KOPT-K1 (cell line): ENCODE results near the gene ZDHHC1.

Source experiments
- H3K27ac ChIP-seq: fragments of 200-600 bp; sonication (generic); 2 replicates; pipeline ENCODE4 v1.5.1; 2016; ENCODE audit warnings: antibody characterized with exemption, mild to moderate bottlenecking, low read depth, low read length; ENCODE audit not compliant: poor library complexity, severe bottlenecking
- H3K36me3 ChIP-seq: fragments of 200-600 bp; sonication (generic); 2 replicates; pipeline ENCODE4 v1.5.1; 2017; ENCODE audit warnings: antibody characterized with exemption, mild to moderate bottlenecking, low read length, moderate library complexity; ENCODE audit not compliant: insufficient read depth
- H3K9me3 ChIP-seq: fragments of 200-600 bp; sonication (generic); 2 replicates; pipeline ENCODE4 v1.5.1; 2017; ENCODE audit warnings: antibody characterized with exemption, low read length, mild to moderate bottlenecking; ENCODE audit not compliant: insufficient read depth, poor library complexity, severe bottlenecking

ZDHHC1 gene

GRCh38 chr16:67413978-67414911, 2.0 kb downstream of the ZDHHC1 start:
- Histone ChIP-seq H3K27ac (no peak overlapping the region), H3K9me3 (no peaks in the 10 kb centered on the region), H3K36me3 (no peaks in the 10 kb centered on the region)

GRCh38 chr16:67412294-67412693, 4.0 kb downstream of the ZDHHC1 start:
- H3K27ac ChIP-seq, result no peak overlapping the region
- no peaks in the 10 kb centered on the region for H3K9me3 ChIP-seq
- no peaks in the 10 kb centered on the region for H3K36me3 ChIP-seq

DNA sequence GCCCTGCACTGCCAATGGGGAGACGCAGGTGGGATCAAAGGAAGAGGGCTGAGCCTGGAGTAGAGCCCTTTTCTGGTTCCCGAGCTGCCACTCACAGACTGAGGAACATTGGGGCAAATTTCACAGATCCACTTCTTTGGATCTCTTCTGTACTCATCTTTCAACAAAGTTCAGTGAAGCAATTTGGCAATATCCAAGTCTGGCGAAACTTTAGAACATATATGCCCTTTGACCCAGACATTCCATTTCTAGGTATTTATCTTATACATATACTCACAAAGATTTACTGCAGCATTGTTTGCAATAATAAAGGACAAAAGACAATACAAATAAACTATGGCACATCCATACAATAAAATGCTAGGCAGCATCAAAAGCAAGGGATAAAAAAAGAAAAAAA, 4.9 kb downstream of the ZDHHC1 start:
- H3K36me3 ChIP-seq, result no peaks in the 10 kb centered on the region
- H3K9me3 ChIP-seq, result no peaks in the 10 kb centered on the region
- H3K27ac ChIP-seq, result no peak overlapping the region

GRCh38 chr16:67409631-67410030, 6.6 kb downstream of the ZDHHC1 start:
- H3K9me3 ChIP-seq, result no peaks in the 10 kb centered on the region
- no peak overlapping the region for H3K27ac ChIP-seq
- no peaks in the 10 kb centered on the region for H3K36me3 ChIP-seq

GRCh38 chr16:67407788-67408452, 8.4 kb downstream of the ZDHHC1 start:
- Histone ChIP-seq H3K36me3 (no peaks in the 10 kb centered on the region), H3K9me3 (no peaks in the 10 kb centered on the region), H3K27ac (no peak overlapping the region)

GRCh38 chr16:67407176-67407787, 9.0 kb downstream of the ZDHHC1 start:
- H3K36me3 ChIP-seq, result no peaks in the 10 kb centered on the region
- H3K9me3 ChIP-seq, result no peaks in the 10 kb centered on the region
- no peak overlapping the region for H3K27ac ChIP-seq

GRCh38 chr16:67406111-67406971, 9.9 kb downstream of the ZDHHC1 start:
- no peaks in the 10 kb centered on the region for H3K9me3 ChIP-seq
- H3K36me3 ChIP-seq, result no peaks in the 10 kb centered on the region
- no peak overlapping the region for H3K27ac ChIP-seq

DNA sequence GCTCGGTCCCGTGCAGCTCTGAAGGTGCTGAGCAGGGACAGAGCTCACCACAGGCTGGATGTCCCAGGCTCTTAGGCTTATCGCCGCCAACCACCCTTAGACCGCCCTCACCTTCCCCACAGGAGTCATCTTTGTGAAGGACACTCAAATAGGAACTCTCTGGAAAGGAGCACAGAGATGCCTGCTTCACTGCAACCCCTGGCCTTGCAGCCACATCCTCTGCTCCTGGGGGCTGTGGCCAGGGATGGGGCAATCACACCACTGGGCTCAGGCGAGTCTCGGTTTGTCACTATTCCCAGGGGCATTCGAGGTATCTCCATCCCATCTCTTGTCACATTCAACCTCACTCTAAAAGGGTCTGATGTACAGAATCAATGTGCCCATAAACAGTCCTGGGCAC, 10.9 kb downstream of the ZDHHC1 start:
- no peak overlapping the region for H3K27ac ChIP-seq
- H3K9me3 ChIP-seq, result no peaks in the 10 kb centered on the region
- H3K36me3 ChIP-seq, result no peaks in the 10 kb centered on the region

GRCh38 chr16:67404740-67405226, 11.5 kb downstream of the ZDHHC1 start:
- H3K27ac ChIP-seq, result no peak overlapping the region
- H3K9me3 ChIP-seq, result no peaks in the 10 kb centered on the region
- H3K36me3 ChIP-seq, result no peaks in the 10 kb centered on the region

DNA sequence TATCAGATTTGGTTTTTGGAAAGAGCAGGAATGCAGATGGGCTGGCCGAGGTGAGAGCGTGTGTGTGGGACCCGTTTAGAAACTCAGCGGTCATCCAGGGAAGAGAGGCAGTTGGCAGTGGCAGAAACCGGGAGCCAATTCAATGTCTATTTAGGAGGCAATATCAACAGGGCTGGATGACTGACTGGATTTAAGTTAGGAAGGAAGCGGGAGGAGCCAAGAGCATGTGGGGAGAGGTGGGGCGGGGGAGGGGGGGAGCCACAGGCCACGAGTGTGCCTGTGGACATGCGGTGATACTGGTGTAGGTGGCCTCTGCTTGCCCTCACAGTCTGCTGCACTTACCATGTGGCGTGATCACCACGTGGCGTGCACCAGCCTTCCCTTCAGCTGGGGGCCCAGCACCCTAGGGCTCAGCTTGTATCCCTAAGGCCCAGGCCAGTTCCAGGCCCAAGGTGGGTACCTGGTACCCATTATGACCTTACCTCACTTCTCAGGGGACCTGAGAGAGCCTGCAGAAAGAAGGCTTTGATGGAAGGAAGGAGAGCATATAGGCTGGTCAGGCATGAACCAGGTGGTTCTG, 12.2 kb downstream of the ZDHHC1 start:
- Histone ChIP-seq H3K27ac (no peak overlapping the region), H3K36me3 (no peaks in the 10 kb centered on the region), H3K9me3 (no peaks in the 10 kb centered on the region)

GRCh38 chr16:67400901-67401300, 15.4 kb downstream of the ZDHHC1 start:
- H3K9me3 ChIP-seq, result no peaks in the 10 kb centered on the region
- no peak overlapping the region for H3K27ac ChIP-seq
- no peaks in the 10 kb centered on the region for H3K36me3 ChIP-seq

GRCh38 chr16:67399749-67400704, 16.2 kb downstream of the ZDHHC1 start:
- H3K27ac ChIP-seq, result no peak overlapping the region
- H3K9me3 ChIP-seq, result no peaks in the 10 kb centered on the region
- H3K36me3 ChIP-seq, result no peaks in the 10 kb centered on the region

GRCh38 chr16:67399218-67399733, 17.0 kb downstream of the ZDHHC1 start:
- no peak overlapping the region for H3K27ac ChIP-seq
- no peaks in the 10 kb centered on the region for H3K36me3 ChIP-seq
- no peaks in the 10 kb centered on the region for H3K9me3 ChIP-seq
